Measurements from ENCODE around the gene SMAD6.

GRCh38 chr15:66767240-66767659, 65.2 kb downstream of the SMAD6 start:
- TF ChIP-seq CTCF (IDR thresholded peaks at IDR 0.05; ENCODE audit: insufficient read depth, low read depth, low read length) (no peak), EZH2 (IDR thresholded peaks at IDR 0.05; ENCODE audit: insufficient read depth, low read length) (no peak)

Data from astrocyte (in vitro differentiated cells and primary cell).